ENCODE measurements around the gene MBD3.

The MBD3 gene

DNA sequence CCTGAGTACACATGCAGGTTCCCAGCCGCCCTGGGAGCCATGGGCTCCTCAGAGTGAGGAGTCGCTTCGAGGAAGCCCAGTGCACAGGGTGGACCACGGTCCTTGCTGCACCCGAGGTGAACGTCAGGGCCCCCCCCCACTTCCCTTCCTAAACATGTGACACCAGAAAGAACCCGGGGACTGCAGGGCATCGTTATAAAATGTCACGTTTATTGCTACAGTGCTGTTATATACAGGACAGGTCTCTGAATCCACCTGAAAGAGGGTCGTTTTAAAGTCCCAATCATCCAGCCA is 16.4 kb upstream of the MBD3 start:
- Histone ChIP-seq H3K27me3 (ENCODE audit: low read depth, low read length) (no peaks in the 10 kb centered on the region), H3K4me1 (ENCODE audit: low read length) (peaks cover 11% of the 10 kb centered on the region), H3K4me3 (ENCODE audit: low read length) (no peak overlapping the region), H3K9ac (ENCODE audit: low read length) (no peak overlapping the region), H2AFZ (ENCODE audit: low read depth, low read length) (no peak overlapping the region), H3K9me3 (ENCODE audit: insufficient read depth, low read length) (no peaks in the 10 kb centered on the region), H3K4me2 (ENCODE audit: low read length) (no peak overlapping the region), H3K27ac (ENCODE audit: low read length) (no peak overlapping the region), H4K20me1 (ENCODE audit: insufficient read depth, low read length) (peaks cover 5% of the 10 kb centered on the region), H3K36me3 (replicated peaks; ENCODE audit: low read depth, low read length) (peaks cover 45% of the 10 kb centered on the region), H3K79me2 (ENCODE audit: low read length) (peaks cover 12% of the 10 kb centered on the region)
- TF ChIP-seq EZH2phosphoT487 (IDR thresholded peaks at IDR 0.05; ENCODE audit: low read depth): no peak
- TF ChIP-seq, protein P1, sequence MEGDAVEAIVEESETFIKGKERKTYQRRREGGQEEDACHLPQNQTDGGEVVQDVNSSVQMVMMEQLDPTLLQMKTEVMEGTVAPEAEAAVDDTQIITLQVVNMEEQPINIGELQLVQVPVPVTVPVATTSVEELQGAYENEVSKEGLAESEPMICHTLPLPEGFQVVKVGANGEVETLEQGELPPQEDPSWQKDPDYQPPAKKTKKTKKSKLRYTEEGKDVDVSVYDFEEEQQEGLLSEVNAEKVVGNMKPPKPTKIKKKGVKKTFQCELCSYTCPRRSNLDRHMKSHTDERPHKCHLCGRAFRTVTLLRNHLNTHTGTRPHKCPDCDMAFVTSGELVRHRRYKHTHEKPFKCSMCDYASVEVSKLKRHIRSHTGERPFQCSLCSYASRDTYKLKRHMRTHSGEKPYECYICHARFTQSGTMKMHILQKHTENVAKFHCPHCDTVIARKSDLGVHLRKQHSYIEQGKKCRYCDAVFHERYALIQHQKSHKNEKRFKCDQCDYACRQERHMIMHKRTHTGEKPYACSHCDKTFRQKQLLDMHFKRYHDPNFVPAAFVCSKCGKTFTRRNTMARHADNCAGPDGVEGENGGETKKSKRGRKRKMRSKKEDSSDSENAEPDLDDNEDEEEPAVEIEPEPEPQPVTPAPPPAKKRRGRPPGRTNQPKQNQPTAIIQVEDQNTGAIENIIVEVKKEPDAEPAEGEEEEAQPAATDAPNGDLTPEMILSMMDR (IDR thresholded peaks at IDR 0.05; ENCODE audit: low read depth, low read length): no peak

DNA sequence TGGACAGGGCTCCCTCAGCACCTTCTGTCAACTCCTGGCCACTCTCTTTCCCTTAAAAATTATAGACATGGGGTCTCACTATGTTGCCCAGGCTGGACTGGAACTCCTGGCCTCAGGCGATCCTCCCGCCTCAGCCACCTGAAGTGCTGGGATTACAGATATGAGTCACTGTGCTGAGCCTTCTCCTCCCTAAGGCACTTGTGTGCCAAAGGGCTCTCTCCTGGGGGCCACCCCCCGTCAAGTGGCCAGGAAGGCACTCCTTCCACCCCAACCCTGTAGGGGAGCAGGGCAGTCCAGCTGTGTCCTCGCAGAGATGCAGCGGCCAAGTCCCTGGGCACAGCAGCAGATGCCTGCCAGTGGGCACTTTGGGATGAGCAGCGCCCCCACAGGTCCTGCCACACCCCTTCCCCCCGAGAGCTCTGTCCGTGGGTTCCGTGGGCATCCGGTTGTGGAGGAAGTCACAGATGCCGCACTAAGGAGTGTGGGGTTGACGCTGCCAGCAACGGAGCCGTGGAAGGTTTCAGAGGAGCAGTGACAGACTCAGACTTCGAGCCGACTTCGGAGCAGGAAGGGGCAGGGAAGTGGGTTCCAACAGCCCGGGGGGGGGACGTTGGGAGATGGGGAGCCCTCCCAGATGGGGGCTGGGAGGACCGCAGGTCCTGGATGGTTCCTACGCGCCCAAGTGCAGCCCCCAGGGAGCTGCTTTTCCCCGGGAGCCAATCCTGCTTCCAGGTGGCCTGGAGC is 15.9 kb upstream of the MBD3 start:
- no peak overlapping the region for H3K9ac ChIP-seq (ENCODE audit: low read length)
- H3K4me2 ChIP-seq (ENCODE audit: low read length): no peak overlapping the region
- peaks cover 17% of the 10 kb centered on the region for H3K79me2 ChIP-seq (ENCODE audit: low read length)
- H4K20me1 ChIP-seq (ENCODE audit: insufficient read depth, low read length): peaks cover 5% of the 10 kb centered on the region
- peaks cover 13% of the 10 kb centered on the region for H3K4me1 ChIP-seq (ENCODE audit: low read length)
- no peak overlapping the region for H3K27ac ChIP-seq (ENCODE audit: low read length)
- no peak overlapping the region for H2AFZ ChIP-seq (ENCODE audit: low read depth, low read length)
- TF ChIP-seq EZH2phosphoT487 (IDR thresholded peaks at IDR 0.05; ENCODE audit: low read depth): no peak
- TF ChIP-seq, protein P1 (IDR thresholded peaks at IDR 0.05; ENCODE audit: low read depth, low read length): 0 out of 2 replicates have a peak, but pooled peaks have one; percentile 4
- H3K9me3 ChIP-seq (ENCODE audit: insufficient read depth, low read length): no peaks in the 10 kb centered on the region
- peaks cover 42% of the 10 kb centered on the region for H3K36me3 ChIP-seq (replicated peaks; ENCODE audit: low read depth, low read length)
- H3K27me3 ChIP-seq (ENCODE audit: low read depth, low read length): no peaks in the 10 kb centered on the region
- no peak overlapping the region for H3K4me3 ChIP-seq (ENCODE audit: low read length)

DNA sequence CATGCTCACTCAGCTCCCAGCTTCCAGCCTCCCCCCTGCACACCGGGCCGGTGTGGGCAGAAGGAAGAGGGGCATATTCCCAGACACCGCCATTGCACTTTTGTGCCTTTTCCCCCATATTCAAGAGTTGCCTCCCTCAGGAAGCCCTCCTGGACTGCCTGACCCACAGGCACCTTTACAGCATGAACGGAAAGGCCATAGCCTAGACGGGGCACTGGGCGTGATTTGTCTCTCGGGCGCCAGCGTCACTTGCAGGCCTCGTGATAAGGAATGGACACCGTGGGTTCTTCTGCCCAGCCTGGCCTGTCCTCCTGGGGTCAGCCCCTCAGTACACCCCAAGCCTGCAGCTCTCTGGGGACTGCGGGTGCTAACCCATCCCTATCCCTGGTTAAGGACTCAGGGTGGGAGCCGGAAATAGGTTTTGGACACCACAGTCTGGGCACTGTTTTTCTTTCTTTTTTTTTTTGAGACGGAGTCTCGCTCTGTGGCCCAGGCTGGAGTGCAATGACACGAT is 13.5 kb upstream of the MBD3 start:
- H3K36me3 ChIP-seq (replicated peaks; ENCODE audit: low read depth, low read length): peaks cover 40% of the 10 kb centered on the region
- H3K79me2 ChIP-seq (ENCODE audit: low read length): peaks cover 41% of the 10 kb centered on the region

More for the DNA sequence above, 13.5 kb upstream of the MBD3 start:
- Histone ChIP-seq H3K9ac (ENCODE audit: low read length) (peak overlapping the region; percentile 70), H3K4me1 (ENCODE audit: low read length) (peaks cover 13% of the 10 kb centered on the region), H3K27ac (ENCODE audit: low read length) (peak overlapping the region; percentile 80), H4K20me1 (ENCODE audit: insufficient read depth, low read length) (peaks cover 13% of the 10 kb centered on the region), H3K4me3 (ENCODE audit: low read length) (peak overlapping the region; percentile 76), H3K9me3 (ENCODE audit: insufficient read depth, low read length) (no peaks in the 10 kb centered on the region), H2AFZ (ENCODE audit: low read depth, low read length) (no peak overlapping the region; the same call in 1 of the 2 replicates), H3K4me2 (ENCODE audit: low read length) (peak overlapping the region; percentile 91), H3K27me3 (ENCODE audit: low read depth, low read length) (no peaks in the 10 kb centered on the region)
- TF ChIP-seq, protein P1 (IDR thresholded peaks at IDR 0.05; ENCODE audit: low read depth, low read length): no peak
- TF ChIP-seq EZH2phosphoT487 (IDR thresholded peaks at IDR 0.05; ENCODE audit: low read depth): no peak

Measured in OCI-LY3 (cell line).